CD4-positive, alpha-beta T cell (primary cell): ENCODE data around the gene STARD8. TPM values are rescaled to one million over a fixed set of nuclear protein-coding genes. Genes with fewer than 3 reads are reported as not detected.

Experiments
- ATAC-seq: fragments of 200-7000 bp; cut with Tn5 transposase; one replicate; pipeline ENCODE4 v1.10.0; 2022; ENCODE audit warnings: mild to moderate bottlenecking; ENCODE audit not compliant: poor library complexity
- CTCF ChIA-PET: fragments of 350-600 bp; sonication (Branson Sonifier 250); formaldehyde crosslinking; loops from one replicate; lab custom pipeline; 2021; ENCODE audit warnings: antibody characterized with exemption, inconsistent platforms; lab: Charles Lee
- POLR2A ChIA-PET: fragments of 350-600 bp; sonication (Branson Sonifier 250); formaldehyde crosslinking; loops from one replicate; lab custom pipeline; 2021; ENCODE audit warnings: antibody characterized with exemption, inconsistent platforms; lab: Charles Lee
- DNase-seq, 14 experiments: peaks; one replicate each; pipeline ENCODE4 v3.0.0-alpha.2; 2013 to 2020; ENCODE audit warnings: mixed read lengths in 2 of 14
- H3K27ac ChIP-seq, 2 donors: one replicate each; pipeline versions ENCODE4 v1.5.1 to v1.7.0; 2013; ENCODE audit warnings: low read length in 2 of 2, low read depth in 1 of 2, mild to moderate bottlenecking in 1 of 2
- H3K27me3 ChIP-seq, 2 experiments: 1 replicate in 1 of 2; 2 replicates in 1 of 2; pipeline versions ENCODE4 v1.6.1 to v1.7.0; 2013; ENCODE audit warnings: low read length in 2 of 2, control low read depth in 1 of 2, mild to moderate bottlenecking in 1 of 2, moderate library complexity in 1 of 2; ENCODE audit not compliant: insufficient read depth in 2 of 2, control insufficient read depth in 1 of 2
- H3K36me3 ChIP-seq: one replicate; pipeline ENCODE4 v1.6.1; 2013; ENCODE audit warnings: low read length, control low read depth; ENCODE audit not compliant: insufficient read depth
- H3K4me1 ChIP-seq: one replicate; pipeline ENCODE4 v1.6.1; 2013; ENCODE audit warnings: low read length, control low read depth; ENCODE audit not compliant: insufficient read depth
- H3K4me3 ChIP-seq: one replicate; pipeline ENCODE4 v1.5.1; 2013; ENCODE audit warnings: mild to moderate bottlenecking, low read length, moderate library complexity
- H3K9me3 ChIP-seq, 2 experiments: 1 replicate in 1 of 2; 2 replicates in 1 of 2; pipeline versions ENCODE4 v1.6.1 to v1.7.0; 2013; ENCODE audit warnings: low read length in 2 of 2, mild to moderate bottlenecking in 2 of 2, control low read depth in 1 of 2, moderate library complexity in 1 of 2; ENCODE audit not compliant: control insufficient read depth in 1 of 2, insufficient read depth in 1 of 2
- H3K27ac Mint-ChIP-seq: one replicate; pipeline ENCODE4 v1.8.0; 2020; ENCODE audit warnings: mixed read lengths
- H3K27me3 Mint-ChIP-seq: one replicate; pipeline ENCODE4 v1.8.0; 2021; ENCODE audit warnings: mixed read lengths
- H3K36me3 Mint-ChIP-seq: one replicate; pipeline ENCODE4 v1.8.0; 2021; ENCODE audit warnings: low read depth, mixed read lengths
- H3K4me1 Mint-ChIP-seq: one replicate; pipeline ENCODE4 v1.8.0; 2021; ENCODE audit warnings: low read depth, mixed read lengths
- H3K4me3 Mint-ChIP-seq: one replicate; pipeline ENCODE4 v1.8.0; 2020; ENCODE audit warnings: mild to moderate bottlenecking, mixed read lengths
- H3K9me3 Mint-ChIP-seq: one replicate; pipeline ENCODE4 v1.8.0; 2020; ENCODE audit warnings: mixed read lengths
- intact Hi-C, 2 experiments: fragments of 100-400 bp; cut with DNase I in 1 of 2; cut with micrococcal nuclease in 1 of 2; formaldehyde crosslinking; loops; one replicate each; pipeline versions ENCODE4 v1.15.1 to v1.9.0; 2023 to 2025; cut with DNase I, micrococcal nuclease
- total RNA-seq, 174 experiments: library from RNA in 2 of 174; stranded (reverse) in 2 of 174; gene quantifications; one replicate each; pipeline ENCODE4 v1.2.3 and lab custom pipeline; 2021 to 2026
- TF ChIP-seq, protein P1 (sequence below): fragments of 200-600 bp; IDR thresholded peaks from one replicate; pipeline ENCODE4 v1.8.0; 2022; ENCODE audit warnings: antibody characterized with exemption, mild to moderate bottlenecking

The STARD8 gene
- total RNA-seq, 2 experiments from 2014 or later = 0.22 to 0.25 TPM

DNA sequence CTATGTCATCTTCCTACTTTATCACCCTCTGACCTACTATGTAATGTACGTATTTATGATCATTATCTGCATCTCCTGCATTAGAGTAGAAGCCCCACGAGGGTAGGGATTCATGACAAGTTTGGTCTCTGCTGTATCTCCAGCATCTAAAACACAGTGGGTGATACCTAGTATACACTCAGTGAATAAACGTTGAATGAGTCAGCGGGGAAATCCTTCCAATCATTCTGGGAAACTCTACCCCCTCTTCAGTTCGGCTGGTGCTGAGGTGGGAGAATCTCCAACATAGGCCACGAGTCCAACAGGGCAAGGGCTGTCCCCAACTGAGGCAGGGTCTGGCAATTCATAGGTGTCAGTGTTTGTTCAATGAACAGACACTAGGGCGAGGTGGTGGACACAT, 106.9 kb downstream of the STARD8 start:
- H3K4me3 ChIP-seq = no peak overlapping the region
- no peak for ATAC-seq
- no peak for DNase-seq
- H3K27me3 ChIP-seq = no peaks in the 10 kb centered on the region
- Mint-ChIP-seq H3K9me3 (no peaks in the 10 kb centered on the region), H3K27me3 (no peaks in the 10 kb centered on the region), H3K36me3 (no peaks in the 10 kb centered on the region), H3K27ac (no peak overlapping the region), H3K4me1 (no peaks in the 10 kb centered on the region), H3K4me3 (no peak overlapping the region)
- no peaks in the 10 kb centered on the region for H3K4me1 ChIP-seq
- H3K9me3 ChIP-seq = no peaks in the 10 kb centered on the region
- POLR2A ChIA-PET = no interaction called here
- no peak overlapping the region for H3K27ac ChIP-seq
- intact Hi-C loops = no loop called here
- no peaks in the 10 kb centered on the region for H3K36me3 ChIP-seq
- TF ChIP-seq, protein P1, sequence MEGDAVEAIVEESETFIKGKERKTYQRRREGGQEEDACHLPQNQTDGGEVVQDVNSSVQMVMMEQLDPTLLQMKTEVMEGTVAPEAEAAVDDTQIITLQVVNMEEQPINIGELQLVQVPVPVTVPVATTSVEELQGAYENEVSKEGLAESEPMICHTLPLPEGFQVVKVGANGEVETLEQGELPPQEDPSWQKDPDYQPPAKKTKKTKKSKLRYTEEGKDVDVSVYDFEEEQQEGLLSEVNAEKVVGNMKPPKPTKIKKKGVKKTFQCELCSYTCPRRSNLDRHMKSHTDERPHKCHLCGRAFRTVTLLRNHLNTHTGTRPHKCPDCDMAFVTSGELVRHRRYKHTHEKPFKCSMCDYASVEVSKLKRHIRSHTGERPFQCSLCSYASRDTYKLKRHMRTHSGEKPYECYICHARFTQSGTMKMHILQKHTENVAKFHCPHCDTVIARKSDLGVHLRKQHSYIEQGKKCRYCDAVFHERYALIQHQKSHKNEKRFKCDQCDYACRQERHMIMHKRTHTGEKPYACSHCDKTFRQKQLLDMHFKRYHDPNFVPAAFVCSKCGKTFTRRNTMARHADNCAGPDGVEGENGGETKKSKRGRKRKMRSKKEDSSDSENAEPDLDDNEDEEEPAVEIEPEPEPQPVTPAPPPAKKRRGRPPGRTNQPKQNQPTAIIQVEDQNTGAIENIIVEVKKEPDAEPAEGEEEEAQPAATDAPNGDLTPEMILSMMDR = no peak
- CTCF ChIA-PET = no interaction called here

DNA sequence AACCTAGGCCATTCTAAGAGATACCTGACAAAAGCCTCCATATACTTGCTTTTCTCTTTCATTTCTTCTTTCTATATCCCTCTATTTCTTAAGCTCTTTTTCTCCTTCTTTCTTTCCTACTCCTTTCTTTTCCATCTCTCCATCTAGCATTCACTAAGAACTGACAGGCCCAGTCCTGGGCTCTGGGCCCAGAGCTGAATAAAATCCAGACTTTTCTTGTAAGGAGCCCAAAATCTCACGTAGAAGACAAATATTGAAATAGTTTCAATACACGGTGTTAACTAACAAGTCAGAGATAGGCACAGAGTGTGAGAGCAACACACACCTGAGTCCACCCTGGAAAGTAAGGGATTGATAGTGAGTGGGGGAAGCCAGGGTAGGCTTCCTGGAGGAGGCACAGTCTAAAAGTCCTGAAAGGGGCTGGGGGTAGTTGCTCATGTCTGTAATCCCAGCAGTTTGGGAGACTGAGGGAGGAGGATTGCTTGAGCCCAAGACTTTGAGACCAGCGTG, 108.2 kb downstream of the STARD8 start:
- intact Hi-C loops = no loop called here
- POLR2A ChIA-PET = no interaction called here
- H3K27ac Mint-ChIP-seq = no peak overlapping the region
- no peaks in the 10 kb centered on the region for H3K27me3 Mint-ChIP-seq
- Histone ChIP-seq H3K27ac (no peak overlapping the region), H3K27me3 (no peaks in the 10 kb centered on the region), H3K4me3 (no peak overlapping the region), H3K4me1 (no peaks in the 10 kb centered on the region), H3K9me3 (no peaks in the 10 kb centered on the region), H3K36me3 (no peaks in the 10 kb centered on the region)
- DNase-seq (no peak), ATAC-seq (no peak)
- no peaks in the 10 kb centered on the region for H3K9me3 Mint-ChIP-seq
- TF ChIP-seq, protein P1 = no peak
- CTCF ChIA-PET = no interaction called here
- H3K4me1 Mint-ChIP-seq = no peaks in the 10 kb centered on the region
- no peaks in the 10 kb centered on the region for H3K36me3 Mint-ChIP-seq
- H3K4me3 Mint-ChIP-seq = no peak overlapping the region

DNA sequence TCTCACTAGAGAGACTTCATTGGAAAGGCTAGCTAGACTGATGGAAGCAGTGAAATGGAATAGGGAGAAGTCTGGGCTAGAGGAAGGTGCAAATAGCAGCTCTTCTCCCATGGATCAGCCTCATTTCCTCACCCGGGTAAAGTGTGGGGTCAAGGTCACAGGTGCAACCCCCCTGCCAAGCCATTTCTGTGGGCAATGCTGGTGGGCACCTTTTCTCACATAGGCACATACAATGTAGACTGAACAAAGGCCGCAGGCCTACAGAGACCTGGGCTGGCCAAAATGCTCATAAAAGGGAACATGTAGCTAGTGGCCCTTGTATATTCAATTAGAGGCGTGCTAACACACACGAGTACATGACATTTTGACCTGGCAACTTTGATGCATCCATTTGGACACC, 109.9 kb downstream of the STARD8 start:
- H3K27me3 ChIP-seq = no peaks in the 10 kb centered on the region
- Mint-ChIP-seq H3K4me1 (no peaks in the 10 kb centered on the region), H3K27me3 (no peaks in the 10 kb centered on the region), H3K27ac (no peak overlapping the region), H3K9me3 (no peaks in the 10 kb centered on the region), H3K36me3 (no peaks in the 10 kb centered on the region), H3K4me3 (no peak overlapping the region)
- ChIA-PET POLR2A (no interaction called here), CTCF (no interaction called here)
- H3K36me3 ChIP-seq = no peaks in the 10 kb centered on the region
- intact Hi-C loops = no loop called here
- no peak overlapping the region for H3K27ac ChIP-seq
- no peaks in the 10 kb centered on the region for H3K9me3 ChIP-seq
- no peak overlapping the region for H3K4me3 ChIP-seq
- no peak for DNase-seq
- H3K4me1 ChIP-seq = no peaks in the 10 kb centered on the region
- ATAC-seq = no peak
- TF ChIP-seq, protein P1 = no peak
